ENCODE results near the gene MAP3K20. TPM values are rescaled to one million over a fixed set of nuclear protein-coding genes. Genes with fewer than 3 reads are reported as not detected.

Gene MAP3K20
- total and polyA plus RNA-seq, 5 donors from 2014 or later = 1.3 to 1.9 (median 1.7) TPM

- Histone ChIP-seq H3K4me1 (ENCODE audit: control insufficient read depth, insufficient read depth, low read length, poor library complexity, severe bottlenecking) (no peaks in the 10 kb centered on the region), H3K36me3 (ENCODE audit: control insufficient read depth, insufficient read depth, low read length) (no peaks in the 10 kb centered on the region), H3K27me3 (ENCODE audit: control insufficient read depth, insufficient read depth, low read length) (peaks cover 3% of the 10 kb centered on the region), H3K27ac (ENCODE audit: insufficient read depth, low read length, poor library complexity, severe bottlenecking) (no peak overlapping the region), H3K4me3 (ENCODE audit: low read depth, low read length) (no peak overlapping the region), H3K9me3 (ENCODE audit: control insufficient read depth in 2 of 2, low read length in 2 of 2) (no peaks in the 10 kb centered on the region)
- Mint-ChIP-seq H3K27ac (no peak overlapping the region), H3K9me3 (no peaks in the 10 kb centered on the region), H3K4me3 (no peak overlapping the region), H3K4me1 (no peaks in the 10 kb centered on the region), H3K27me3 (peaks cover 4% of the 10 kb centered on the region), H3K36me3 (no peaks in the 10 kb centered on the region)
- DNase-seq (no peak), ATAC-seq (ENCODE audit: low read depth in 2 of 2) (no peak)
Measured at GRCh38 chr2:173226899-173227698, 151.5 kb downstream of the MAP3K20 start.

DNA sequence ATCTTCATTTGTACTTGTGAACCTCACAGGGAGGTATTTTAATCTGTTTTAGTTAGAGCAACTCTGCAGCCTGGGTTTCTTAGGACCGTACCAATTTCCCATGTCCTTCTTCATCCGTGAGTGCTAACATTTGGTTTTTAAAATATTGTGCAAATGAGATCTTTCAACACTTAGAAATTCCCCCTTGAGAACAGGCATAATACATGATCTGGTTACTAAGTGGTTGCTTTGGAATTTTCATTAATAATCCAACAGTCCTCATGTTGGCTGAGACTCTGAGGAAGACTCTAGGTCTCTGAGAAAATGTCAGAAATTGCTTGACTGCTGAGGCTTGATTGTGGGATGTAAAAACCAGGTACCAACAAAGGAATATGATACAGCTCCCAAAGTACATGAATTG lies 153.4 kb downstream of the MAP3K20 start:
- Mint-ChIP-seq H3K4me1 (no peaks in the 10 kb centered on the region), H3K27ac (no peak overlapping the region), H3K36me3 (no peaks in the 10 kb centered on the region), H3K27me3 (peaks cover 6% of the 10 kb centered on the region), H3K4me3 (no peak overlapping the region), H3K9me3 (no peaks in the 10 kb centered on the region)
- ATAC-seq (ENCODE audit: low read depth in 2 of 2) = no peak
- H3K4me1 ChIP-seq (ENCODE audit: control insufficient read depth, insufficient read depth, low read length, poor library complexity, severe bottlenecking) = no peaks in the 10 kb centered on the region
- DNase-seq = no peak
- H3K4me3 ChIP-seq (ENCODE audit: low read depth, low read length) = no peak overlapping the region
- H3K36me3 ChIP-seq (ENCODE audit: control insufficient read depth, insufficient read depth, low read length) = no peaks in the 10 kb centered on the region
- H3K9me3 ChIP-seq (ENCODE audit: control insufficient read depth in 2 of 2, low read length in 2 of 2) = no peaks in the 10 kb centered on the region
- no peak overlapping the region for H3K27ac ChIP-seq (ENCODE audit: insufficient read depth, low read length, poor library complexity, severe bottlenecking)
- H3K27me3 ChIP-seq (ENCODE audit: control insufficient read depth, insufficient read depth, low read length) = peaks cover 3% of the 10 kb centered on the region

DNA sequence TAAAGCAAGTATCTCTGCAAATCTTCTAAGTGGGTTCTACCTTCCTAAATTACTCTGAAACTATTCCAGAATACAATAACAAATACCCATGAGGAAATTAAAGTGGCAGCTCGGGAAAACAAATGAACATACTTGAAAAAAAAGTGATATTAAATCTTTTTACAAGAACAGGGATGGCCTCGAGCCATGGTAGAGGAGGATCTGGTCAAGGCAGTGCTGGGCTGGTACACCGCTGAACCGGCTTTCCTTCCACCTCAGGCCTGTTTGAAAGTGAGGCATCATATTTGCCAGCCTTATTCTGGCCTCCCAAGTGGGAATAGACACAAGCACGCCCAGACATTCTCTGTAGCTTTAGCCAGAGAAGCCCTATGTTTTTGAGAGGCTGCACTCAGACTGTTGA lies 154.5 kb downstream of the MAP3K20 start:
- Histone ChIP-seq H3K9me3 (ENCODE audit: control insufficient read depth in 2 of 2, low read length in 2 of 2) (no peaks in the 10 kb centered on the region), H3K4me3 (ENCODE audit: low read depth, low read length) (no peak overlapping the region), H3K4me1 (ENCODE audit: control insufficient read depth, insufficient read depth, low read length, poor library complexity, severe bottlenecking) (no peaks in the 10 kb centered on the region), H3K27ac (ENCODE audit: insufficient read depth, low read length, poor library complexity, severe bottlenecking) (no peak overlapping the region), H3K27me3 (ENCODE audit: control insufficient read depth, insufficient read depth, low read length) (peaks cover 3% of the 10 kb centered on the region), H3K36me3 (ENCODE audit: control insufficient read depth, insufficient read depth, low read length) (no peaks in the 10 kb centered on the region)
- no peak overlapping the region for H3K4me3 Mint-ChIP-seq
- no peak for ATAC-seq (ENCODE audit: low read depth in 2 of 2)
- no peak for DNase-seq
- no peaks in the 10 kb centered on the region for H3K4me1 Mint-ChIP-seq
- no peak overlapping the region for H3K27ac Mint-ChIP-seq
- H3K9me3 Mint-ChIP-seq = no peaks in the 10 kb centered on the region
- H3K27me3 Mint-ChIP-seq = peaks cover 6% of the 10 kb centered on the region
- H3K36me3 Mint-ChIP-seq = no peaks in the 10 kb centered on the region

DNA sequence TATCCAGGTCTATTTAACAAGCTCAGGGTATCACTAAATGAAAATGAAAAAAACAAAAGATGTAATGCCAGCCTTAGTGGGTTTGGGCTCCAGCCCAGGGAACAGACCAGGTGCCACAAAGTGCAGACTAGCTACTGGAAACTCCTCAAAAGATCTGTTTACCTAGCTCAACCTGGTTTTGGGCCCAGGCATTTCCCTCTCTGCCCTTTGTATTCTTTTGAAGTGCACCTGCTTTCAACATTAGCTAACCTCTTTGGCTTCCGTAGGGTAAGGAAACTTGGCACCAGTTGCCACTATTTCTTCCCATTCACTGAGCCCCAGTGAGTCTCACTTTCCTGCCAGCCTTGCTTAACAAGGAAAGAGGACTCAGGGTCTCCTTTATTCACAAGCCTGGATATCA lies 155.4 kb downstream of the MAP3K20 start:
- Mint-ChIP-seq H3K4me3 (no peak overlapping the region), H3K27ac (peak overlapping the region in 1 of 3 donors; percentile 16), H3K9me3 (no peaks in the 10 kb centered on the region), H3K4me1 (no peaks in the 10 kb centered on the region), H3K27me3 (peaks cover 6% of the 10 kb centered on the region), H3K36me3 (no peaks in the 10 kb centered on the region)
- Histone ChIP-seq H3K27ac (ENCODE audit: insufficient read depth, low read length, poor library complexity, severe bottlenecking) (no peak overlapping the region), H3K36me3 (ENCODE audit: control insufficient read depth, insufficient read depth, low read length) (no peaks in the 10 kb centered on the region), H3K4me3 (ENCODE audit: low read depth, low read length) (no peak overlapping the region), H3K9me3 (ENCODE audit: control insufficient read depth in 2 of 2, low read length in 2 of 2) (no peaks in the 10 kb centered on the region), H3K27me3 (ENCODE audit: control insufficient read depth, insufficient read depth, low read length) (peaks cover 3% of the 10 kb centered on the region), H3K4me1 (ENCODE audit: control insufficient read depth, insufficient read depth, low read length, poor library complexity, severe bottlenecking) (no peaks in the 10 kb centered on the region)
- DNase-seq (no peak), ATAC-seq (ENCODE audit: low read depth in 2 of 2) (no peak)

- H3K27ac Mint-ChIP-seq = no peak overlapping the region
- Histone ChIP-seq H3K4me1 (ENCODE audit: control insufficient read depth, insufficient read depth, low read length, poor library complexity, severe bottlenecking) (no peaks in the 10 kb centered on the region), H3K27ac (ENCODE audit: insufficient read depth, low read length, poor library complexity, severe bottlenecking) (no peak overlapping the region), H3K36me3 (ENCODE audit: control insufficient read depth, insufficient read depth, low read length) (no peaks in the 10 kb centered on the region), H3K27me3 (ENCODE audit: control insufficient read depth, insufficient read depth, low read length) (peaks cover 3% of the 10 kb centered on the region), H3K4me3 (ENCODE audit: low read depth, low read length) (no peak overlapping the region), H3K9me3 (ENCODE audit: control insufficient read depth in 2 of 2, low read length in 2 of 2) (no peaks in the 10 kb centered on the region)
- no peaks in the 10 kb centered on the region for H3K36me3 Mint-ChIP-seq
- ATAC-seq (ENCODE audit: low read depth in 2 of 2) (no peak), DNase-seq (no peak)
- H3K27me3 Mint-ChIP-seq = peaks cover 6% of the 10 kb centered on the region
- no peaks in the 10 kb centered on the region for H3K9me3 Mint-ChIP-seq
- H3K4me3 Mint-ChIP-seq = no peak overlapping the region
- no peaks in the 10 kb centered on the region for H3K4me1 Mint-ChIP-seq
Measured at GRCh38 chr2:173231465-173231864, 155.8 kb downstream of the MAP3K20 start.

- DNase-seq = no peak
- peaks cover 6% of the 10 kb centered on the region for H3K27me3 Mint-ChIP-seq
- ATAC-seq (ENCODE audit: low read depth in 2 of 2) = no peak
- Histone ChIP-seq H3K4me1 (ENCODE audit: control insufficient read depth, insufficient read depth, low read length, poor library complexity, severe bottlenecking) (no peaks in the 10 kb centered on the region), H3K36me3 (ENCODE audit: control insufficient read depth, insufficient read depth, low read length) (no peaks in the 10 kb centered on the region), H3K27me3 (ENCODE audit: control insufficient read depth, insufficient read depth, low read length) (peaks cover 1% of the 10 kb centered on the region), H3K27ac (ENCODE audit: insufficient read depth, low read length, poor library complexity, severe bottlenecking) (no peak overlapping the region), H3K4me3 (ENCODE audit: low read depth, low read length) (no peak overlapping the region), H3K9me3 (ENCODE audit: control insufficient read depth in 2 of 2, low read length in 2 of 2) (no peaks in the 10 kb centered on the region)
- H3K9me3 Mint-ChIP-seq = no peaks in the 10 kb centered on the region
- peak overlapping the region in 1 of 3 donors; percentile 28 for H3K27ac Mint-ChIP-seq
- H3K36me3 Mint-ChIP-seq = no peaks in the 10 kb centered on the region
- no peaks in the 10 kb centered on the region for H3K4me1 Mint-ChIP-seq
- H3K4me3 Mint-ChIP-seq = no peak overlapping the region
Measured at GRCh38 chr2:173232956-173233744, 157.5 kb downstream of the MAP3K20 start.

- no peak for DNase-seq
- H3K4me1 ChIP-seq (ENCODE audit: control insufficient read depth, insufficient read depth, low read length, poor library complexity, severe bottlenecking) = no peaks in the 10 kb centered on the region
- H3K36me3 Mint-ChIP-seq = no peaks in the 10 kb centered on the region
- no peak overlapping the region for H3K27ac ChIP-seq (ENCODE audit: insufficient read depth, low read length, poor library complexity, severe bottlenecking)
- H3K27me3 ChIP-seq (ENCODE audit: control insufficient read depth, insufficient read depth, low read length) = no peaks in the 10 kb centered on the region
- peaks cover 2 to 7% (median 4%) of the 10 kb centered on the region in 4 donors for H3K4me1 Mint-ChIP-seq
- H3K27me3 Mint-ChIP-seq = peaks cover 9% of the 10 kb centered on the region
- no peak overlapping the region for H3K27ac Mint-ChIP-seq
- H3K4me3 Mint-ChIP-seq = no peak overlapping the region
- H3K9me3 ChIP-seq (ENCODE audit: control insufficient read depth in 2 of 2, low read length in 2 of 2) = no peaks in the 10 kb centered on the region
- no peak for ATAC-seq (ENCODE audit: low read depth in 2 of 2)
- no peaks in the 10 kb centered on the region for H3K9me3 Mint-ChIP-seq
- no peak overlapping the region for H3K4me3 ChIP-seq (ENCODE audit: low read depth, low read length)
- no peaks in the 10 kb centered on the region for H3K36me3 ChIP-seq (ENCODE audit: control insufficient read depth, insufficient read depth, low read length)
Measured at GRCh38 chr2:173235947-173236803, 160.5 kb downstream of the MAP3K20 start.

Measured in CD4-positive, CD25-positive, alpha-beta regulatory T cell (primary cell).